IMR-90 (cell line): ENCODE data around the gene ACSL1. TPM values are rescaled to one million over a fixed set of nuclear protein-coding genes. Genes with fewer than 3 reads are reported as not detected.

Experiments
- ATAC-seq: fragments of 200-7000 bp; cut with Tn5 transposase; 2 replicates; pipeline ENCODE4 v1.9.1; 2020; ENCODE audit warnings: low read depth, mild to moderate bottlenecking, moderate library complexity
- BruUV-seq: library from RNA; stranded (reverse); fragments of 400-500 nt; replicated peaks from 2 replicates; lab custom pipeline; 2021; lab: Mats Ljungman, UMichigan
- CTCF ChIA-PET: fragments of 300-600 bp; formaldehyde crosslinking; extraction: SDS; loops from one replicate; lab custom pipeline; 2021; ENCODE audit warnings: antibody characterized with exemption; lab: Yijun Ruan, JAX
- POLR2A ChIA-PET: fragments of 300-600 bp; sonication (Branson Sonifier 250); formaldehyde crosslinking; loops from one replicate; lab custom pipeline; 2022; ENCODE audit warnings: antibody characterized with exemption; ENCODE audit not compliant: unreplicated experiment; lab: Charles Lee
- DNase-seq: peaks from one replicate; pipeline ENCODE4 v3.0.0; 2013
- H2AFZ ChIP-seq: replicated peaks from 2 replicates; pipeline ENCODE3; 2013; ENCODE audit warnings: low read length, mild to moderate bottlenecking; ENCODE audit not compliant: poor library complexity
- H2AK5ac ChIP-seq: 2 replicates; pipeline ENCODE4 v1.6.1; 2013; ENCODE audit warnings: low read depth, low read length, inconsistent platforms
- H2AK9ac ChIP-seq: replicated peaks from 2 replicates; pipeline ENCODE3; 2013; ENCODE audit warnings: mild to moderate bottlenecking, low read depth, low read length, moderate library complexity; ENCODE audit not compliant: poor library complexity
- H2BK120ac ChIP-seq: 2 replicates; pipeline ENCODE4 v1.6.1; 2013; ENCODE audit warnings: low read depth, low read length, inconsistent platforms
- H2BK15ac ChIP-seq: 3 replicates; pipeline ENCODE4 v1.6.1; 2013; ENCODE audit warnings: low read depth, low read length, inconsistent platforms
- H2BK20ac ChIP-seq: 2 replicates; pipeline ENCODE4 v1.6.1; 2013; ENCODE audit warnings: low read depth, mild to moderate bottlenecking, inconsistent platforms, low read length, moderate library complexity
- H2BK5ac ChIP-seq: 2 replicates; pipeline ENCODE4 v1.6.1; 2013; ENCODE audit warnings: mild to moderate bottlenecking, low read depth, low read length, inconsistent platforms; ENCODE audit not compliant: poor library complexity, severe bottlenecking
- H3K14ac ChIP-seq: replicated peaks from 2 replicates; pipeline ENCODE4 v1.6.1; 2013; ENCODE audit warnings: low read depth, low read length, inconsistent platforms
- H3K18ac ChIP-seq: 2 replicates; pipeline ENCODE4 v1.6.1; 2013; ENCODE audit warnings: low read depth, low read length, control low read depth
- H3K23ac ChIP-seq: 2 replicates; pipeline ENCODE4 v1.6.1; 2013; ENCODE audit warnings: low read depth, low read length, inconsistent platforms
- H3K27ac ChIP-seq: 2 replicates; pipeline ENCODE4 v1.5.1; 2013; ENCODE audit warnings: mild to moderate bottlenecking, control low read depth, low read length; ENCODE audit not compliant: insufficient read depth
- H3K27me3 ChIP-seq: 2 replicates; pipeline ENCODE4 v1.6.1; 2013; ENCODE audit warnings: low read length; ENCODE audit not compliant: control insufficient read depth, insufficient read depth
- H3K36me3 ChIP-seq: 2 replicates; pipeline ENCODE4 v1.6.1; 2013; ENCODE audit warnings: low read length, mixed read lengths; ENCODE audit not compliant: control insufficient read depth, insufficient read depth
- H3K4ac ChIP-seq: 2 replicates; pipeline ENCODE4 v1.6.1; 2013; ENCODE audit warnings: low read depth, low read length, inconsistent platforms
- H3K4me1 ChIP-seq: 2 replicates; pipeline ENCODE4 v1.6.1; 2013; ENCODE audit warnings: low read length, mixed read lengths; ENCODE audit not compliant: control insufficient read depth, insufficient read depth
- H3K4me2 ChIP-seq: 2 replicates; pipeline ENCODE4 v1.6.1; 2013; ENCODE audit warnings: low read depth, mild to moderate bottlenecking, control low read depth, low read length, moderate library complexity
- H3K4me3 ChIP-seq: 2 replicates; pipeline ENCODE4 v1.5.1; 2013; ENCODE audit warnings: low read depth, mild to moderate bottlenecking, control low read depth, low read length, moderate library complexity; ENCODE audit not compliant: insufficient read depth
- H3K56ac ChIP-seq: 2 replicates; pipeline ENCODE4 v1.6.1; 2013; ENCODE audit warnings: low read length, inconsistent platforms; ENCODE audit not compliant: insufficient read depth; ENCODE audit errors: extremely low read depth
- H3K79me1 ChIP-seq, 2 experiments: 2 replicates each; pipeline ENCODE4 v1.6.1; 2013; ENCODE audit warnings: low read length in 2 of 2, inconsistent platforms in 1 of 2, low read depth in 1 of 2
- H3K9ac ChIP-seq: 2 replicates; pipeline ENCODE4 v1.6.1; 2013; ENCODE audit warnings: low read depth, low read length, control low read depth
- H3K9me1 ChIP-seq: 2 replicates; pipeline ENCODE4 v1.6.1; 2013; ENCODE audit warnings: low read length, inconsistent platforms; ENCODE audit not compliant: insufficient read depth
- H3K9me3 ChIP-seq: 2 replicates; pipeline ENCODE4 v1.6.1; 2013; ENCODE audit warnings: low read length; ENCODE audit not compliant: control insufficient read depth, insufficient read depth
- H4K20me1 ChIP-seq: 2 replicates; pipeline ENCODE4 v1.6.1; 2013; ENCODE audit warnings: low read length, inconsistent platforms; ENCODE audit not compliant: insufficient read depth
- H4K5ac ChIP-seq: 2 replicates; pipeline ENCODE4 v1.6.1; 2013; ENCODE audit warnings: mild to moderate bottlenecking, low read depth, low read length, control low read depth
- H4K8ac ChIP-seq, 2 experiments: 2 replicates each; pipeline ENCODE4 v1.6.1; 2013; ENCODE audit warnings: low read depth in 2 of 2, low read length in 2 of 2, control low read depth in 1 of 2, inconsistent platforms in 1 of 2
- H4K91ac ChIP-seq: 2 replicates; pipeline ENCODE4 v1.6.1; 2013; ENCODE audit warnings: low read depth, low read length, inconsistent platforms; ENCODE audit not compliant: insufficient read depth
- CHD1 ChIP-seq: IDR thresholded peaks from 2 replicates; pipeline ENCODE4 v1.6.1; 2012; ENCODE audit warnings: low read depth, low read length, improper control_type of control experiment
- FOS ChIP-seq: fragments of 150-350 bp; IDR thresholded peaks from 2 replicates; pipeline ENCODE4 v1.6.1; 2016; ENCODE audit warnings: low read depth, low read length
- MAZ ChIP-seq: IDR thresholded peaks from 2 replicates; pipeline ENCODE4 v1.6.1; 2012; ENCODE audit warnings: low read depth, mild to moderate bottlenecking, low read length, improper control_type of control experiment, moderate library complexity, borderline replicate concordance
- MXI1 ChIP-seq: IDR thresholded peaks from 2 replicates; pipeline ENCODE4 v1.6.1; 2012; ENCODE audit warnings: low read depth, mild to moderate bottlenecking, low read length, moderate library complexity, borderline replicate concordance
- POLR2A ChIP-seq: IDR thresholded peaks from 2 replicates; pipeline ENCODE4 v1.6.1; 2012; ENCODE audit warnings: mild to moderate bottlenecking, low read depth, low read length
- RAD21 ChIP-seq: IDR thresholded peaks from 2 replicates; pipeline ENCODE4 v1.6.1; 2012; ENCODE audit warnings: low read length, improper control_type of control experiment
- RCOR1 ChIP-seq: IDR thresholded peaks from 2 replicates; pipeline ENCODE4 v1.6.1; 2012; ENCODE audit warnings: mild to moderate bottlenecking, low read length, improper control_type of control experiment; ENCODE audit not compliant: insufficient replicate concordance
- SMC3 ChIP-seq: fragments of 150-350 bp; IDR thresholded peaks from 2 replicates; pipeline ENCODE4 v1.6.1; 2016; ENCODE audit warnings: low read depth, mild to moderate bottlenecking, antibody characterized with exemption, low read length, moderate library complexity
- WGBS, 2 experiments: methylation state at CpG; one replicate each; pipeline versions ENCODE4 v1.1.5 to v1.1.7; 2013; ENCODE audit warnings: missing lambda C conversion rate in 2 of 2; ENCODE audit not compliant: insufficient read length in 1 of 2; ENCODE audit errors: extremely low coverage in 2 of 2; 5-methylcytosine and 5-hydroxymethylcytosine counted together
- dilution Hi-C: fragments of 300-500 bp; cut with HindIII; formaldehyde crosslinking; loops from one replicate; pipeline ENCODE4 v1.14.3; 2018; ENCODE audit warnings: low sequenced_read_pairs; ENCODE audit not compliant: unreplicated experiment
- in situ Hi-C: fragments of 300-500 bp; cut with MboI; formaldehyde crosslinking; loops from 3 replicates; pipeline ENCODE4 v1.14.3; 2019; ENCODE audit warnings: low sequenced_read_pairs, inconsistent platforms, mixed read lengths
- intact Hi-C: fragments of 100-400 bp; cut with micrococcal nuclease; formaldehyde crosslinking; loops from 2 replicates; pipeline ENCODE4 v1.10.0; 2022
- polyA plus RNA-seq, 3 experiments: library from polyadenylated mRNA; depleted of rRNA; stranded (reverse); fragments of >200 nt; gene quantifications; 2 replicates each; pipeline ENCODE4 v1.2.3, GENCODE V29; 2012; ENCODE audit warnings: low replicate concordance in 1 of 3
- total RNA-seq: library from RNA; depleted of rRNA; stranded (reverse); fragments of >200 nt; gene quantifications from 2 replicates; pipeline ENCODE4 v1.2.3, GENCODE V29; 2012
- TF ChIP-seq, protein P1 (sequence below): conservative IDR thresholded peaks from 2 replicates; pipeline ENCODE4 v1.5.1; 2012; ENCODE audit warnings: mild to moderate bottlenecking, low read depth, low read length, improper control_type of control experiment
- TF ChIP-seq, protein P2 (sequence below): fragments of 150-350 bp; IDR thresholded peaks from 2 replicates; pipeline ENCODE4 v1.6.1; 2017; ENCODE audit warnings: mild to moderate bottlenecking, antibody characterized with exemption, low read length, low read depth

The ACSL1 gene
- total and polyA plus RNA-seq, 2 of the 4 experiments (the other 2 are of a cell fraction), result 14.4 to 26.0 TPM

DNA sequence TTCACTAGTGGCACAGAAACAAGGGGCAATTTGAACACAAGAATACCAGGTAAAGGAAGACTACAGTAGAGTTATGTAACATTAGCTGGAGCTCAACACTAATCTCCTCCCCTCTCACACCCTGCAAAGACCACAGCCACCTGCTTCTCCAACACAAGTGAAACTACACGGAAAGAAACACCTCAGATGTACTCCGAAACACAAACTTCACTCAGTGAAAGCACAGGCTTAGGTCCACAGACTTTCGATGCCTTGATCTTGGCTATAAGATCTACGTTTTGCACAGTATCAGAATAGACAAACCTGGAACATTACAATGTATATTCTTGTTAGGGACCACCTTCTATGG, 7.6 kb downstream of the ACSL1 start:
- WGBS, 2 experiments, result 80% methylated on average over 1 of the region's 4 CpGs; no CpG with 5 or more reads in 1 of the 2 experiments
- no peaks in the 10 kb centered on the region for H3K27me3 ChIP-seq
- H3K9me3 ChIP-seq, result no peaks in the 10 kb centered on the region
- dilution Hi-C loops (no loop called here), intact Hi-C loops (no loop called here), in situ Hi-C loops (no loop called here)
- H2AFZ ChIP-seq, result no peak overlapping the region
- BruUV-seq, result no TSS peak
- no peak overlapping the region for H3K56ac ChIP-seq
- ATAC-seq, result no peak
- no peak overlapping the region for H2BK120ac ChIP-seq
- H3K14ac ChIP-seq, result no peak overlapping the region
- no peak overlapping the region for H4K5ac ChIP-seq
- peaks cover 13% of the 10 kb centered on the region; the same call in 1 of the 2 replicates for H3K9me1 ChIP-seq
- H3K4me2 ChIP-seq, result no peak overlapping the region
- peaks cover 13 to 16% of the 10 kb centered on the region in 2 experiments; a peak in 3 of 4 replicates for H3K79me1 ChIP-seq
- H2AK5ac ChIP-seq, result no peak overlapping the region
- no peak overlapping the region for H2BK5ac ChIP-seq
- no peak overlapping the region for H2AK9ac ChIP-seq
- no peak overlapping the region for H3K4ac ChIP-seq
- H2BK15ac ChIP-seq, result no peak overlapping the region
- no peak overlapping the region for H3K4me3 ChIP-seq
- H3K18ac ChIP-seq, result no peak overlapping the region
- CTCF ChIA-PET, result no interaction called here
- peaks cover 20% of the 10 kb centered on the region for H4K20me1 ChIP-seq
- no peak for DNase-seq
- no peak overlapping the region for H2BK20ac ChIP-seq
- no peaks in the 10 kb centered on the region for H3K36me3 ChIP-seq
- H3K9ac ChIP-seq, result no peak overlapping the region
- H4K8ac ChIP-seq, result no peak overlapping the region
- no peak overlapping the region for H3K23ac ChIP-seq
- no peak overlapping the region for H4K91ac ChIP-seq
- H3K4me1 ChIP-seq, result peaks cover 4% of the 10 kb centered on the region; the same call in 1 of the 2 replicates
- TF ChIP-seq, protein P1, sequence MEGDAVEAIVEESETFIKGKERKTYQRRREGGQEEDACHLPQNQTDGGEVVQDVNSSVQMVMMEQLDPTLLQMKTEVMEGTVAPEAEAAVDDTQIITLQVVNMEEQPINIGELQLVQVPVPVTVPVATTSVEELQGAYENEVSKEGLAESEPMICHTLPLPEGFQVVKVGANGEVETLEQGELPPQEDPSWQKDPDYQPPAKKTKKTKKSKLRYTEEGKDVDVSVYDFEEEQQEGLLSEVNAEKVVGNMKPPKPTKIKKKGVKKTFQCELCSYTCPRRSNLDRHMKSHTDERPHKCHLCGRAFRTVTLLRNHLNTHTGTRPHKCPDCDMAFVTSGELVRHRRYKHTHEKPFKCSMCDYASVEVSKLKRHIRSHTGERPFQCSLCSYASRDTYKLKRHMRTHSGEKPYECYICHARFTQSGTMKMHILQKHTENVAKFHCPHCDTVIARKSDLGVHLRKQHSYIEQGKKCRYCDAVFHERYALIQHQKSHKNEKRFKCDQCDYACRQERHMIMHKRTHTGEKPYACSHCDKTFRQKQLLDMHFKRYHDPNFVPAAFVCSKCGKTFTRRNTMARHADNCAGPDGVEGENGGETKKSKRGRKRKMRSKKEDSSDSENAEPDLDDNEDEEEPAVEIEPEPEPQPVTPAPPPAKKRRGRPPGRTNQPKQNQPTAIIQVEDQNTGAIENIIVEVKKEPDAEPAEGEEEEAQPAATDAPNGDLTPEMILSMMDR, result no peak
- TF ChIP-seq CHD1 (no peak), MAZ (no peak), RCOR1 (no peak), POLR2A (no peak), FOS (no peak), SMC3 (no peak), RAD21 (no peak), MXI1 (no peak)
- TF ChIP-seq, protein P2, sequence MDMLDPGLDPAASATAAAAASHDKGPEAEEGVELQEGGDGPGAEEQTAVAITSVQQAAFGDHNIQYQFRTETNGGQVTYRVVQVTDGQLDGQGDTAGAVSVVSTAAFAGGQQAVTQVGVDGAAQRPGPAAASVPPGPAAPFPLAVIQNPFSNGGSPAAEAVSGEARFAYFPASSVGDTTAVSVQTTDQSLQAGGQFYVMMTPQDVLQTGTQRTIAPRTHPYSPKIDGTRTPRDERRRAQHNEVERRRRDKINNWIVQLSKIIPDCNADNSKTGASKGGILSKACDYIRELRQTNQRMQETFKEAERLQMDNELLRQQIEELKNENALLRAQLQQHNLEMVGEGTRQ, result no peak
- H3K27ac ChIP-seq, result no peak overlapping the region
- POLR2A ChIA-PET, result no interaction called here
